ENCODE data around the gene SKAP1. TPM values are rescaled to one million over a fixed set of nuclear protein-coding genes. Genes with fewer than 3 reads are reported as not detected.

Gene SKAP1
- total and polyA plus RNA-seq, 8 donors: 2.4 to 4.4 (median 3.2) TPM; not detected in 2

DNA sequence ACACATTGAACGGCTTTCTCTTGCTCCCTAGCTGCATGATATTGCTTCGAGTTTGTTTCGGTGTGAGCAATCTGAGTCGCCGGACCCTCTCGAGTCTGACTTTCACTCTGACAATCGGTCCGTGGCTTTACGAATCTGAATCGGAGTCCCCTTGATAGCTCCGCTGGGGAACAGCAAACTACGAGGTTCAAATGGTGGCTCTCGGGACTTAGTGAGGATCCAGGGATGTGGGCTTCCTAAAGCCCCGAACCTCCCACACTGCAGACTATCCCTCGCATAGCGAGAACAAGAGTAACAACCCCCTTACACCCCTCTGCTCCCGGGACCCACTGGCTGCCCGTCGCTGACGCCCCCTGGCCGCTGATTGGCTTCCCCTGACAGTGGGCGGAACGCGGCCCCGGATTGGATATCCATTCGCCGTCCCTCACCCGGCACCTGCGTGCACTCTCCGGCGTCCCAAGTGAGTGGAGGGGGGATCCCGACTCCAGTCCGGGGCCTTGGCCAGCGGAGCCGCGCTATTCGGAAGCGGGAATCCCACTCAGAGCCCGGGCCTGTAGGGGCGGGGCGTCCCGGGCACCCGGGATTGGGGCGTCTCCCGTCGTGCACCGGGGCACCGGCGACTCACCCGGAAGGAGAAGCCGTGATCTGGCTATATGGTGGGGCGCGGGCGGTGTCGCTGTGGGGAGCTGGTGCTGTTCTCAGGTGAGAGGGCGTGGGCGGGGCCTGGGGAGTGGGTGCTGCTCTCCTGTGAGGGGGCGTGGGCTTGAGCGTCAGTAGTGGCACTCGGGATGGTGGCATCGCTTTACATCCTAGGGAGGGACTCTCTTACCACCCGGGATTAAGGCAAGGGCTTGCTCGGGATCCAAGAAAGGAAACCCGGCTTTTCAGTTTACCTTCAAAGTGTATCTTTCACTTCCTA is 322.6 kb downstream of the SKAP1 start, which contains the start of gene SNX11:
SNX11 (plus strand) TSS at position 630 of the 919 bp plus-strand sequence. CDS start 4,278 bp downstream, outside the sequence.
- H3K36me3 ChIP-seq: peaks cover 0 to 7% (median 3%) of the 10 kb centered on the region in 4 donors
- H3K27me3 ChIP-seq: no peaks in the 10 kb centered on the region
- DNase-seq: peak; percentile 93 to 96
- peak within 1 kb of the TSS; percentile 94 to 98 (median 96) for H3K27ac ChIP-seq
- 0 to 1% (median 0%) methylated on average over 33 to 64 of the region's 64 CpGs for WGBS, 5 donors
- H3K9me3 ChIP-seq: no peaks in the 10 kb centered on the region
- peaks cover 11 to 49% (median 35%) of the 10 kb centered on the region in 4 donors for H3K4me1 ChIP-seq
- H3K4me3 ChIP-seq: peak within 1 kb of the TSS; percentile 70 to 85 (median 73)
- peak in 1 of 4 donors; percentile 50 for TF ChIP-seq POLR2A (IDR thresholded peaks at IDR 0.05)
- TF ChIP-seq, protein P1, sequence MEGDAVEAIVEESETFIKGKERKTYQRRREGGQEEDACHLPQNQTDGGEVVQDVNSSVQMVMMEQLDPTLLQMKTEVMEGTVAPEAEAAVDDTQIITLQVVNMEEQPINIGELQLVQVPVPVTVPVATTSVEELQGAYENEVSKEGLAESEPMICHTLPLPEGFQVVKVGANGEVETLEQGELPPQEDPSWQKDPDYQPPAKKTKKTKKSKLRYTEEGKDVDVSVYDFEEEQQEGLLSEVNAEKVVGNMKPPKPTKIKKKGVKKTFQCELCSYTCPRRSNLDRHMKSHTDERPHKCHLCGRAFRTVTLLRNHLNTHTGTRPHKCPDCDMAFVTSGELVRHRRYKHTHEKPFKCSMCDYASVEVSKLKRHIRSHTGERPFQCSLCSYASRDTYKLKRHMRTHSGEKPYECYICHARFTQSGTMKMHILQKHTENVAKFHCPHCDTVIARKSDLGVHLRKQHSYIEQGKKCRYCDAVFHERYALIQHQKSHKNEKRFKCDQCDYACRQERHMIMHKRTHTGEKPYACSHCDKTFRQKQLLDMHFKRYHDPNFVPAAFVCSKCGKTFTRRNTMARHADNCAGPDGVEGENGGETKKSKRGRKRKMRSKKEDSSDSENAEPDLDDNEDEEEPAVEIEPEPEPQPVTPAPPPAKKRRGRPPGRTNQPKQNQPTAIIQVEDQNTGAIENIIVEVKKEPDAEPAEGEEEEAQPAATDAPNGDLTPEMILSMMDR (IDR thresholded peaks at IDR 0.05): no peak
- peak in 2 of 3 donors; percentile 58 to 79 for TF ChIP-seq POLR2AphosphoS5 (IDR thresholded peaks at IDR 0.05)
- TF ChIP-seq EP300 (IDR thresholded peaks at IDR 0.05): no peak
- intact Hi-C loops (cut with DNase I; ENCODE audit: low total_unique reads): no loop called here

GRCh38 chr17:48106802-48107136 is 323.2 kb downstream of the SKAP1 start:
- Histone ChIP-seq H3K27me3 (no peaks in the 10 kb centered on the region), H3K9me3 (no peaks in the 10 kb centered on the region), H3K27ac (peak overlapping the region; percentile 94 to 98 (median 96)), H3K36me3 (peaks cover 0 to 1% (median under 1%) of the 10 kb centered on the region in 4 donors), H3K4me1 (peaks cover 11 to 48% (median 35%) of the 10 kb centered on the region in 4 donors), H3K4me3 (peak overlapping the region; percentile 70 to 85 (median 73))
- DNase-seq: no peak
- TF ChIP-seq, protein P1 (IDR thresholded peaks at IDR 0.05): no peak
- TF ChIP-seq EP300 (IDR thresholded peaks at IDR 0.05) (no peak), POLR2A (IDR thresholded peaks at IDR 0.05) (no peak), POLR2AphosphoS5 (IDR thresholded peaks at IDR 0.05) (no peak)
- 33 to 43% (median 40%) methylated on average over 13 of the region's 13 CpGs for WGBS, 5 donors
- intact Hi-C loops (cut with DNase I; ENCODE audit: low total_unique reads): no loop called here

DNA sequence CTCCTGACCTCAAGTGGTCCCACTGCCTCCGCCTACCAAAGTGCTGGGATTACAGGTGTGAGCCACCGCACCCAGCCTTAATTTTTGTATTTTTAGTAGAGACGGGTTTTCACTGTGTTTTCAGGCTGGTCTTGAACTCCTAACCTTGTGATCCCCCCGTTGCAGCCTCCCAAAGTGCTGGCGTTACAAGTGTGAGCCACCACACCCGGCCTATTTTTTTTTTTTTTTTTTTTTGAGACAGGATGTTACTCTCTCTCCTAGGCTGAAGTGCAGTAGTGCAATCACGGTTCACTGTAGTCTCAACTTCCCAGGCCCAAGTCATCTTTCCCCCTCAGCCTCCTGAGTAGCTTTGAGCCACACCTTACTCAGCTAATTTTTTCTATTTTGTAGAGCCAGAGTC is 325.6 kb downstream of the SKAP1 start:
- no peaks in the 10 kb centered on the region for H3K36me3 ChIP-seq
- no peak for DNase-seq
- WGBS, 5 donors: 83 to 88% (median 85%) methylated on average over 7 of the region's 7 CpGs
- TF ChIP-seq, protein P1 (IDR thresholded peaks at IDR 0.05): no peak
- TF ChIP-seq POLR2A (IDR thresholded peaks at IDR 0.05): no peak
- TF ChIP-seq EP300 (IDR thresholded peaks at IDR 0.05): no peak
- no peak for TF ChIP-seq POLR2AphosphoS5 (IDR thresholded peaks at IDR 0.05)
- H3K9me3 ChIP-seq: no peaks in the 10 kb centered on the region
- H3K27me3 ChIP-seq: no peaks in the 10 kb centered on the region
- H3K4me3 ChIP-seq: no peak overlapping the region
- no peak overlapping the region for H3K27ac ChIP-seq
- intact Hi-C loops (cut with DNase I; ENCODE audit: low total_unique reads): no loop called here
- H3K4me1 ChIP-seq: peaks cover 16 to 43% (median 38%) of the 10 kb centered on the region in 4 donors

DNA sequence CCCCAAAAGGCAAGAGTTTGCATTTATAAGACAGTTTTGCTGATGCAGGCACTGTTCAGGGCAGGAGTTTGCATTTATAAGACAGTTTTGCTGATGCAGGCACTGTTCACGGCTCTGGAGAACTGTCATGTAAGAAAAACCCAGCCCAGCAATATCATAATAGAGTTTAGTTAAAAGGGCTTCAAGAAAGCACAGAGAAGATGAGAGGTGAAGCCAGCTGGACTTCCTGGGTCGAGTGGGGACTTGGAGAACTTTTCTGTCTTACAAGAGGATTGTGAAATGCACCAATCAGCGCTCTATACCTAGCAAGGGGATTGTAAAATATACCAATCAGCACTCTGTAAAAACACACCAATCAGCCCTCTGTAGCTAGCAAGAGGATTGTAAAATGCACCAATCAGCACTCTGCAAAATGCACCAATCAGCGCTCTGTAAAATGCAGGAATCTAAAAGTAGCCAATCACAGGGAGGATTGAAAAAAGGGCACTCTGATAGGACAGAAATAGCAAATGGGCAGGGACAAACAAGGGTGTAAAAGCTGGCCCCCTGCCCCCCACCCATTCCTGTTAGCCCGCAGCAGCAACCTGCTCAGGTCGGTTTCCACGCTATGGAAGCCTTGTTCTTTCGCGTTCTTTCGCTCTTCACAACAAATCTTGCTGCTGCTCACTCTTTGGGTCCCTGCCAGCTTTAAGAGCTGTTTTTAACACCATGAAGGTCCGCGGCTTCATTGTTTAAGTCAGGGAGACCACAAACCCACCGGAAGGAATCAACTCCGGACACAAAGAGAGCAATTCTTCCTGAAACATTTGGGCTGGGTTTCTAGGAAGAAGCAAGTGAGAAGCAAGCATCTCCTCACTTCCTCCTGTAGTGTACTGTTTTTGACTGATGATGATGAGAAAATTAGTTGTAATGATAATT is 327.0 kb downstream of the SKAP1 start:
- no peak for DNase-seq
- 73 to 83% (median 80%) methylated on average over 14 of the region's 14 CpGs for WGBS, 5 donors
- peaks cover 6 to 41% (median 31%) of the 10 kb centered on the region in 4 donors for H3K4me1 ChIP-seq
- TF ChIP-seq POLR2A (IDR thresholded peaks at IDR 0.05) (no peak), EP300 (IDR thresholded peaks at IDR 0.05) (no peak), POLR2AphosphoS5 (IDR thresholded peaks at IDR 0.05) (no peak)
- TF ChIP-seq, protein P1 (IDR thresholded peaks at IDR 0.05): no peak
- no peaks in the 10 kb centered on the region for H3K36me3 ChIP-seq
- H3K27me3 ChIP-seq: no peaks in the 10 kb centered on the region
- H3K4me3 ChIP-seq: no peak overlapping the region
- no peaks in the 10 kb centered on the region for H3K9me3 ChIP-seq
- intact Hi-C loops (cut with DNase I; ENCODE audit: low total_unique reads): no loop called here
- peak overlapping the region in 1 of 5 donors; percentile 38 for H3K27ac ChIP-seq

Data from stomach (tissue), 9 donors.